Right hindlimb (tissue), 1 donor: Measurements from ENCODE around the gene PSMB7.

ENCODE experiments used
- DNase-seq: peaks from one replicate; pipeline ENCODE4 v3.0.0-alpha.2; 2018

The PSMB7 gene

DNA sequence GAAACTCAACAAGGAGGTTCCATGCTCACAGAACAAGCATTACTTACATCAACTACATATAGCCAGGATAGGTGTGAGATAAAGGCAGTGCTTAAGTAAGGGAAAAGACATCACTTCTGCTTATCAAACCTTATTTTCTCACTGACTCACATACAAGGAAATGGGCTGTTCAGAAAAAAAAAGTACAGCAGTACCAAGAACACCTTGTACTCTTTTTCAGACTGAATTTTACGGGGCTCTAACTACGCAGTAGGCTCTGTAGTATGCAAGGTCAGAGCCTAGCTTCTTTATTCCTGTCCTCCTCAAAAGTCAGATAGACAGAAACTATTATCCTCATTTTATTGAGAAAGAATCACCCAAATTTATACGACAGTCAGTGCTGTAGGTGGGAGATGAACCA, 5.8 kb downstream of the PSMB7 start:
- DNase-seq, result no peak

DNA sequence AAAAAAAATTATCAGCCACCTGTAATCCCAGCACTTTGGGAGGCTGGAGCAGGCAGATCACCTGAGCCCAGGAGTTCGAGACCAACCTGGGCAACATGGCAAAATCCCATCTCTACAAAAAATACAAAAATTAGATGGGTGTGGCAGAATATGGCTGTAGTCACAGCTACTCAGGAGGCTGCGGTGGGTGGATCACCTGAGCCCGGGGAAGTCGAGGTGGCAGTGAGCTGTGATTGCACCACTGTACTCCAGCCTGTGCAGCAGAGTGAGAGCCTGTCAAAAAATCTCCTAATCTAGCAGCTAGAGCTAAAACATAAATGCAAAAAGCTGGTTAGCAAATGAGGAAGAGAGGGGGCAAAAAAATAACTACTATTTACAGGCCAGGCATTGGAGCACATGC, 12.0 kb downstream of the PSMB7 start:
- DNase-seq, result no peak

DNA sequence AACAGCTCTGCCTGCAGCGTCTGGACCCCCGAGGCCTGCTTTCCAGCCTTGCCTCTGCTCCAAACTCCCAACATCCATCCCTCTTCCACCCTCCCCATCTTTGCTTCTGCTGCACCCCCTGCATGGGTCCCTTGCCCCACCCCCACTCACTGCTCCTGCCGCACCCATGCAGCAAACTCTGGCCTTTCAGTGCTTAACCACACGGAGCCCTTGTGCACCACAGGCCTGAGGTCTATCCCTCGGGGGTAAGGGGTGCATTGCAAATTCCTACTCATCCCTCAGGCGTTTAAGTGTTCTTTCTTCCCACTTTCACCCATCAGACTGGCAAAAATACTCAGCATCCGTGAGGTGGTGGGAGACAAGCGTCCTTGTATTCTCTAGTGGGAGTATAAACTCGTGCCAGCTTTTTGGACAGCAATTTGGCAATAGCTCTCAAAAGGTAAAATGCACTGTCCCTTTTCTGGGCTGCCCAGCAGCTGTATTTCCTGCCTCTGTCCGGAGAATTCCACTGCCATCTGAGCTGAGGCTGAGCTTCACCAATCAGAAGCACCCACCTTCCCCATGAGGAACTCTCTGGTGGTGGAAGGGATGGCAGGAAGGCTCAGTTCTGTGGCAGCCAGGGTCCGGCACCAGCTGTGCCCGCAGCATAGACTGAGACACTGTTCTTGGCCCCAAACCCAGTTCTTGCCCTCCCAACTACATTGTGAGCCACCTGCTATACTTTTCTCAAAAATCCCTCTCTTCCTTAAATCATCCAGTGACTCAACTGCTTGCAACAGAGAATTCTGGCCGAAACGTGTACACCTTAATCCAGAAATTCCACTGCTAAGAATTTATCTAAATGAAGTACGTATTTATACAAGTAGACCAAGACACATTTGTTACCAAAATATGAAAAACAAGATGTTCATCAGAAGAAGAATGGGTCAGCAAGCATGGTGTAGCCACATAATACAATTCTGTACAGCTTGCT, 15.0 kb downstream of the PSMB7 start:
- DNase-seq, result no peak

DNA sequence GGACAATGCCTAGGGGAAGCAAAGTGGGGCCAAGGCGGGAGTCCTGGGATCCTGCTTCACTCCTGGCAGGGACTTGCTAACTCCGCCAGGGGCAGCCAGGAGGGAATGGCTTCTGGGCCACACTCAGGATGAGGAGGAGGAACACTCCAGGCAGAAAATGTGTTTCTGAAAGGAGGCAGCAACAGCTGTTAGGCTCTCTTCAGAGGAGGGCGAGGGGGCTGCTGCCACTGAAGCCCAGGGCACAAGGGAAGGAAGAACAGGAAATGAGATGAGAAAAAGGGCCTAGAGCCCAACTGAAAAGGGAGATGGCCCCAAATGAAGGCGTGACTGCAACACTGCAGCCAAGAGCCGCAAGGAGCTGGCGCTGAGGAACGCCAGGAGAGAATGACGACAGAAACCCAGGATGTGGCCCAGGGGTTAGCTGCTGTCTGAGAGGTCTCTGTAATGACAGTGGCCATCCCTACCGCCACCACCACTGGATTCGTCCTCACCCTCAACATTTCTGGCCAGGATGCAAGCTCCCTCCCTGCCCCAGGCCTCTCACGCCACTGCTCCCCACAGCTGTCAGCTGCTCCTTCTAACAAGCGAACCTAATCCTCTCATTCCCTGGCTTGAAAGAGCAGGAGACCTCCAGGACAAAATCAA, 15.8 kb downstream of the PSMB7 start:
- peak; percentile 91 for DNase-seq

DNA sequence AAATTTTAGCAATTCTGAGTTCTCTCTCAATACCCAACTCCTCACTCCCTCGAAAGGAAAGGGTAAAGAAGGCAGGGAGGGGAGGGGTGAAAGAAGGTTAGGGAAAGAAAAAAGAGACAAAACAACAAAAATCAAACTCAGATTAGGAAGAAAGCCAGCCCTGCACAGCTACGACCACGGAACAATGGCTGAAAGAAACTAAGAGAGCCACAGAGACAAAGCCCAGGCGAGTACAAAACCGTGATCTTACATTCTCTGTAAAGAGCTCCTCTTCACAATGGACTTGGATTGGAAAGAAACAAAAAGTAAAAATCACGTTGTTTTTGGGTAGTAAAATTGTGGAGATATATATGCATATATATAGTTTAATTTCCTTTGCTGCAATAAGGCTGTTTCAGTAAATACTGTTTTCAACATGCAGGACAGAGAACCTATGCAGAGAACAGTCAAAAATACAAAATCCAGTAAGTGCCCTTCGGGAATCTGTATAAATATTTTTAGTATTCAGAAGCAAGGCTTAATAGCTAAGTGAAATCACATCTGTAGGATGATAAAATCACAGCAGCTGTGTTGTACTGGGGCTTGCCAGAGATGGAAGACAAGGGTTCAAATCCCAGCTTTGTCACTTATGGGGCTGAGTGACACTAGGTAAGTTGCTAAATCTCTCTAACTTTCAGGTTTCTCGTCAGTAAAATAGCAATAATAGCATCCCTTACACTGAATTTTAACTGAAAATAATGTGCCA, 16.9 kb downstream of the PSMB7 start:
- DNase-seq, result no peak

DNA sequence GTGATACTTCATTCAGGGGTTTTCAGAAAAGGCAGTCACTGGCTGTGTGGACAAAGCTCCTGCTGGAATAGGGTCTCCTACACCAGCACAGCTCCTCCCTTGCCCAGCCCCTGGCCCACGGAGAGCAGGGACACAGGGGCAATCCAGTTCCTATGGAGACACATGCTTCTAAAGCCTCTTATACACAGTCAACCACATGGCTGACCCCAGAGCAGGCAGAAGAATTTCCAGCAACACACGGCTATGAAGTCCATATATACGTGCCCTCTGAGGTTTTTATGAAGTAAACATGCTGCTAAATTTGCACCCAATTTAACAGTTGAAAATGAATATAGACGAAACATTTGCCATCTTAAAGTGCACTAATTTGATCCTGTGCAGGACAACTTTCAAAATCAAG, 19.4 kb downstream of the PSMB7 start:
- DNase-seq, result no peak

DNA sequence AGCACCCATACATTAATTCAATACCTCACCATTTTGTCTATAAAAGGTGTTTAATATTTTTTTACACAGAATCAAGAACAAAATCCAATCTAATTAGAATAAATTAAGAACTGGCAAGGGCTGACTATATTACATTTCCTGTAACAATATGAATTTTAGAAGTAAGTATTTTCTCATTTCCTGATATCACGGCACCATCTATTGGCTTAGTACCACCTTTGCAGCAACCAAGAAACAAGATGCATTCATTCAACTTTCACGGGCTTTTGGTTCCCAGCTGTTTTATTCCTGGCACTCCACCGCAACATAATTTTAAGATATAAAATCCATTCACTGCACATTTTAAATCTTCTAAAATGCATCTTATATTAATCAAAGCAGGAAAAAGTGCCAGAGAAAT, 20.6 kb downstream of the PSMB7 start:
- DNase-seq, result no peak

DNA sequence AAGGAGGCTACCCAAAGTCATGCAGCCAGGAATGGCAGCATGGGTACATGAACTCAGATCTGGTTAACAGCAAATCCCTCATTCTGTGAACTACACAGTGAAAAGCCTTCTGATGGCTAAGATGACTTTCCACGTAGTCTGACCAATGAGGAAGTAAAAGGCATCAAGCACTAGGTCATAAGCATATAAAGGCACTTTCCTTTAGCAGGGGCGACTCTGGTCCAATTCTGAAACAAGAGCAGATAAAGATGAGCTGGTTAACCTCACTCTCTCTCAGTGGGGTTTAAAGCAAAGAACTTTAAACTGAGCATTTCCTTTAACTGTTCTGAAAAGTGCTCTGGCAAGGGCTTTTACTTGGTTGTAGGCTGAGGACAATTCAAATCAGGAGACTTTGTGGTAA, 21.1 kb downstream of the PSMB7 start:
- DNase-seq, result no peak

DNA sequence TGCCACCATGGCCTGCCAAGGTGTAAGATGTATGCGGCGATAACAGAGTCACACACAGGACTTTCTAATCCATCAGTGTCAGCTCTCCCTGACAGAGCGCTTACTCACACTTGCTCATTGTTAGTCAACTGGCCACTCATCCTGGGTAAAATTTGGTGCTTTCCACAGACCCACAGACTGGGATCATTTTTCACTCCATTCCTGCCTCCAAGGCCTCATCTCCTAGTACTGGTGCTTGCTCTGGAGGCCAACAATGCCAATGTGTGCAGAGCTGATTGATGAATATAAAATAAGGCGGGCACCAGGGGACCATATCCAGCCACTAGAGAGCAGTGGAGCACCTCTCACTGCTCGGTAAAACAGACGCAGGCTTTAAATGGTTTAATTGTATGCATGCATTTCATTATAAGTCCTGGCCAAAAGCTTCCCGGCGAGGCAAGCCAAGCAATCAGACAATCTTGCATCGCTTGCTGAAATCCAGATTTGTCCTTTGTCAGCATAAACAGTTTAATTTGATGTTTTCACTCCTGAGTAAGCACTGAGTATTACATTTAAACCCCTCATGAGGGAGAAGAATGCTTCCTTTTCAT, 22.3 kb downstream of the PSMB7 start:
- peak; percentile 47 for DNase-seq

DNA sequence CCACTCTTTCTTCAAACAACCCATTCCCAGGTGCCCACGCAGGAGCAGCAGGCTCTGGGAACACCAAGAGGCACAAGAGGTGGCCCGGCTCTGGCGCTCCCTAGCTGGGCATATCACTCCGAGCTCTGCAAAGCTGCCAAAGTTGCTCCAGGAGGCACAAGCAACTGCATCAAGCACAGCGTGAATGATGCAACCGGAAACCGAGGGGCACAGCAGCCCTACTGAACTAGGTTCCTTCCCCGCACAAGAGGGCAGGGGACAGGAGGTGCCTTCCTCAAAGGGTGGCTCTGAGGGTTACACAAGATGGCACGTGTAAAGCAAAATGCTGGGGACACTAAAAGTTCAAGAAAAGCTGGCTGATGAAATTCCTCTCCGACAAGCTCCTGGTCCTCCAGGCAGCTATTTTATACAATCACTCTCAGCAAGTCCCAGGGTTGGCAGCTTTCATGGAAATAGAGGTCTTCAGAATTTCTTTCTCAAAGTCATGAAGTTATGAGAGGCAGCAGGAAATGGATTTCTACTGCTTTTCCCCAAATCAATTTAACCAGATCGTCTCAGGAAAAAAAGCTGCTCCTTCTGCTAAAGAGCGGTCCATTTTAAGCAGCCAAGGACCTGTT, 22.9 kb downstream of the PSMB7 start:
- no peak for DNase-seq

DNA sequence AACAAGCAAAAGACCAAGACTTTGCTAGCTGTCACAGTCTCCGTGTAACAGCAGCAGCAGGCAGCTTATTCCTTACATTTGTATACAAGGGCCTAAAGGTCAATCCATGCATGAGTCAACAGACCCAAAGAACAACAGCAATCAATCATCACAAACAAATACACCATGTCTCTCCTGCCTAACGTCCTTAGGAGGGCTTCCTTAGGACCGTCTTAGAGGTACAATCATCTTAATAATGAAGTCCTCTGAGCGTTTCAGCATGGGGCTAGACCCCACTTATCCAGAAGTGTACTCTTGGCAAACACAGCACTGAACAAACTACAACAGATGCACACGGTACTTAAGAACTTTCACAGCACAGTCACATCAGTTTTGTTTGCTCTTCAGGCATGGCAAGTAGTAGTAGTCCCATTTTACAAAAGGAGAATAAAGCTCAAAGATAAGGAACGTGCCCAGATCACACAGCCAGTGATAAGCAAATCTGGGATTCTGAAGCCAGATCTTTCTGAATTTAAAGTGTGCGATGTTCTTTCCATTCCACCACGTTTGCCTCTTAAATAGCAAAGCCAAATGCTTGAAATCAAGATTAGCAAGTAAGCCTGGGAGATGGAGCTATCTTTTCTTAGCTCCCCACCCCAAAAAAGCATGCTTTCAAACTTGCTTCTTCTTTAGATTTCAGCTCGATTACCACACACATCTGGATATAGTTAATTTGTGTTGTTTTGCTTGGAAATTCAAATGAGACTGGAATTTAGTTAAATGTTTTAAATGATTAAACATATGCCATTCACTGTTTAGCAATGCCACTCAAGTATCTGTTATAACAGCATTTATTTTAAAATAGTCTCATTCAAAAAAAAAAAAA, 24.2 kb downstream of the PSMB7 start:
- no peak for DNase-seq

DNA sequence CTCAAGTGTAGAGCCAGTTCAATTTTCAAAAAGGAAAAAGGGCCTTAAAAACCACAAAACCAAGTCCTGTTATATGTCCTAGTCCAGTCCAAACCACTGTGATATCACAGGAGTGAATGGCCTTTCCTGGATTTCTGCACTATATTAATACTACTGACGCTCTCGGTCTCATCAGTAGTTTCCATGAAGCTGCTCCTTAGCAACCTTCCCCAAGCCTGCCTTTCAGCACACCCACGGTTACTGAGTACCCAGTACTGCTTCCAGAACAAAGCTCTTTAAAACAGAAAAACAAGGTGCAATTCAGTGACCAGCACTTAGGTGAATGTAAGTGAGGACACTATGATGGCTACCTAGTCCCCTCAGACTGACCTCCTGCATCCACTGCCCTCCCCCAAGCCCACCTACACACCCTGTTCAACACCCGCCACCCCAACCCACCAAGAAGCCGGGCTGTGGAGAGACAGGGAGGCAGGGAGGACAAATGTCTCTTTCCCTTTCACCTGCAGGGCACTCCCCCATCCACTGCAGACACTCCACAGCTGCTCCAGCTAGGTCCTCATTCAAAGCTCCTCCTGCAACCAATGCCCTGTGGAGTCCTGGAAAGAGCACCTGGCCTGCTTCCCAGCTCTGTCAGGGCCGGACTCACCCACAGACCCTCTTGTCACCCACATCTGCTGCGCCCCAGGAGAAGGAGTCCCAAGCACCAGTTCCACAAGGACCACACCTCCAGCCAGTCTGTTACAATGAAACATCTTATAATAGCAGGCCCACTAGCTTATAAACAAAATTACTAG, 25.9 kb downstream of the PSMB7 start:
- DNase-seq, result no peak

DNA sequence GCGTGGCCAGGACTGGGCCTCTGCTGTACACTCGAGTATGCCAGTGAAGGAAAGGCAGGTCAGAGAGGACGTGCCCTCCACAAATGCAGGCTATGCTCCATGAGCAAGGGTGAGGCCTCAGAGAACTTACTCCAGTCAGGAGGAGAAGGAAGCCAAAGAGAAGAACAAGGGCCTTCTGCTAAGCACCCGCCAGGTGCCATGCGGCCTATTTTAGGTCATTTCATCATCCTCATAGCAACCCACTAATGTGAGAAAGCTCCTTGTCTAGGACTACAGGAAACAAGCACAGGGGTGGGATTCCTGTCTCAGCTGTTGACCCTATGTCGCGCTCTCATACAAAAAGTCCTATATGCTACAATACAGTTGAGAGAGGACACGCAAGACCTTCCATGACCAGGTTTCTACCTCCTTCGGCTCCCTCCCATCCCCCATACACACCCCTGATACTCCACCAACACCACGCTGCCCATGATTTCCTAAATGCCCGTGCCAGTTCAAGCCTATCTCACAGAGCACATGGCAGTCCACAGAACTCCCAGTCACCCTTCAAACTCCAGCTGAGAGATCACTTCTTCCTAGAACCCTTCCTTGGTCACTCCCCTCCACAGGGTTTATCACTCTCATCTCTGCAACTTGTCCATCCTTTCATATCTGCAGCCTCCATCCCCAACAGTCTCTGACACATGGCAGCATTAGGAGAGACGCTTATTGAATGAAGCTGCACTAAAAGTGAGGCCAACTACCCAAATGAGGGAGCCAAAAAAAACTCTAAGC, 26.8 kb downstream of the PSMB7 start:
- no peak for DNase-seq

DNA sequence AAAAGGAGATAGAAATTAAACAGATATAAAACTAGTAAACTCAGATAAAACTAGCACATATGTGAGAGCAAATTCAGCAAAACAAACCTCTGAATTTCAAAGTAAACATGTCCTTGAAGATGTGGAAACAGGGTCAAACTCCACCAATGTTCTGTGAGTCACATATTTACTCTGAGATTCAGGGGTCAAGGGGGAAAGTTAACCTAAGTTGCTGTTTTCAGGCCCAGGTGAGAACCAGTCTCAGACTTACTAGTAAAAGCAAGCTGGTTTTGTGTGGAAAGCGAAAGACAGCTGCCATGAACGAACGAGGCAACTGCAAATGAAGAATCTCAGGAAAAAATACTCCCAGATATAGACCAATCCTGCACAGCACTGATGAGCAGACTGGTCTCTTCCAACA, 29.0 kb downstream of the PSMB7 start:
- no peak for DNase-seq

DNA sequence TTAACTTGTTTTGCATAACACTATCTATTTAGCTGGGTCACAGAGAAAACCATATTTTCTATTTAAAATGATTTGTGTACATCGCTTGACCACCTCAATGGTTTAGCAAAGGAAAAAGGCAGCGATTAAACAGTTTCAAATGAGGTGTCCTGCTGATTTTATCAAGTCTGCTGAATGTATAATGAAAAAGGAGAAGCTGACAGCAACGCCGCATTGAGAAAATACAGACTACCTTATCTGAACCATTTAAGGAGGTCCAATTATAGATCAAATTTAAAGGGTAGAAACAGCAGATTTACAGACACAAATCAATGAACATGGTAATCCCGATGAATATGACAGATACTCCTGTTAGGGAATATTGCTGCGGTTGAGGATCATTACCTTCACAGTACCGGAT, 29.6 kb downstream of the PSMB7 start:
- DNase-seq, result no peak

DNA sequence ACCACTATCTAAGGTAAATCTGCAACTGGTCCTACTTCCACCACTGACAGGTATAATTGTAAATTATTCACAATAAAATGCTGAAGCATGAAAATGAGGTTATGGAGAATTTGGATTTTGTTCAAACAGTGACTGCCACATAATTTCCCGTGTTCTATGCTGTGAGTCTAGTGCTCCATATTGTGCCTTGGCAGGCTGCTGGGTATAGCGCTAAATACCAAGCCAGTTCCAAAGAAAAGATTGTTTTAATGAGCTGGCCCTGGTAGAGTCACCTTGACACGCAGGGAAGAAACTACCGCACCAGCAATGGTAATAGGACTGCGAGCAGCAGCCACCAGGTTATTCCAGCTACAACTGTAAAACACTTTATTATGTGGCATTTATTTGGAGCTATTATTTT, 30.4 kb downstream of the PSMB7 start:
- no peak for DNase-seq

DNA sequence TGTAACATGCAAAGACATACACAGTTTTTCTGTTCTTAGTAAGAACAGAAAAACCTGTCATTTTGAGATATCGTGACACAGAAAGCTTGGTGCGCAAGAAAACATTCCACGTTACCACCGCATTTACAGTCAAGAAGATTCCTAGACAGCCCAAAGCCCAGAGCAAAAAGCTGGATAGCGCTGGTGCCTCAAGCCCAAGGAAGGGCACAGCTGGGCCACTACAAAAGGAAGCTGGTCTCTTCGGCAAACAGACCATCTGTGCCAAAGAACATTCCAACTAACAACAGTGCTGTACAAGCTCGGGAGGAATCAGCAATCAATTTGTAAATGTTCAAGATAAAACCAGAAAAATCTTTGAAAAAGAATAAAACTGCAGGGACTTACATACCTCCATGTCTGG, 31.0 kb downstream of the PSMB7 start:
- DNase-seq, result no peak

DNA sequence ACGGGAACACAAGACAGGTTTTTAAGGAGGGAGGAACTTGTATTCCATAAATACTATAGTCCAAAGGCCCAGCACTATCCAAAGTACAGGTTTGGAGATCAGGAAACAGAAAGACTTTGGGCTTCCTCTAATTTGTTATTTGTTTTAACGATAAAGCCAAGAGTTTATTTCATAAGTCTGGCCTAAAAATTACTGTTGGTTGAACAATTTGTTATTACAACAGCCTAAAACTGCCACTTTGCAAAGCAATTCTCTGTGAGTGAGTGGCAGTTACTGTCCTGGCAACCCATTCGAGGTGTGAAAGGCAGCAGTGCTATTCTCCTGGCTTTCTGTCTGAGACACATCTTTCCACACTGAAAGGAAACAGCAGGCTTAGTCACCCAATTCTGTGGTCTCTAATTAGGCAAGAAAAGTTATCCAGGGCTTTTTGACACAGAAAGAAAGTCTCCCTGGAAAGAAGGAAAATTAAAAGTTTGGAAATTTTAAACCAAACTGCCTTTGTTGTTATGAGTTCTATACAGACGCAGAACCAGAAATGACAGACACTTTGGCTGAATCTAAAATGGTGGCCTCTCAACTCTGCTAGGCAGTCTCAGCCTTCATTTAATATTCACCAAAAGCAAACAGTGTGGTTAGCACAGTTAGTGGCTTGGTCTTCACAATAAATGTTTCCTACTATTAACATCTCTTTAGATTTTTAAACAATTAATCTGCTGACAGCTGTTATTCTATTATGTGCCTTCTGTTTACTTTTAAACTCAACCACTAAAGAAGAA, 33.9 kb downstream of the PSMB7 start:
- no peak for DNase-seq
